Uterus (tissue), 4 donors: ENCODE results near the gene FAM76B. TPM values are rescaled to one million over a fixed set of nuclear protein-coding genes. Genes with fewer than 3 reads are reported as not detected.

ENCODE experiments used
- DNase-seq, 2 donors: peaks; one replicate each; pipeline ENCODE4 v3.0.0-alpha.2; 2019 to 2020
- H3K27ac ChIP-seq, 2 donors: fragments of 200-600 bp; sonication (generic); 1 replicate in 1 of 2; 2 replicates in 1 of 2; pipeline ENCODE4 v1.5.1; 2016 to 2018
- H3K27me3 ChIP-seq, 2 donors: fragments of 200-600 bp; sonication (generic); one replicate each; pipeline ENCODE4 v1.5.1; 2018 to 2019; ENCODE audit warnings: control low read depth in 1 of 2
- H3K36me3 ChIP-seq, 2 donors: fragments of 200-600 bp; sonication (generic); one replicate each; pipeline ENCODE4 v1.5.1; 2019; ENCODE audit warnings: control low read depth in 1 of 2
- H3K4me1 ChIP-seq, 2 donors: fragments of 200-600 bp; sonication (generic); one replicate each; pipeline ENCODE4 v1.5.1; 2018 to 2019; ENCODE audit warnings: control low read depth in 1 of 2
- H3K4me3 ChIP-seq, 2 donors: fragments of 200-600 bp; sonication (generic); 1 replicate in 1 of 2; 2 replicates in 1 of 2; pipeline ENCODE4 v1.5.1; 2018 to 2019; ENCODE audit warnings: mild to moderate bottlenecking in 1 of 2
- H3K9me3 ChIP-seq, 2 donors: fragments of 200-600 bp; sonication (generic); one replicate each; pipeline ENCODE4 v1.5.1; 2019; ENCODE audit warnings: control low read depth in 1 of 2
- CTCF ChIP-seq, 4 experiments: fragments of 200-600 bp in 2 of 4; fragments of 450-650 bp in 2 of 4; sonication (generic) in 2 of 4; IDR thresholded peaks; one replicate each; pipeline ENCODE4 v1.5.1; 2016 to 2019; ENCODE audit warnings: antibody characterized with exemption in 4 of 4, mild to moderate bottlenecking in 2 of 4, moderate library complexity in 1 of 4
- POLR2A ChIP-seq, 2 donors: fragments of 450-650 bp; IDR thresholded peaks; one replicate each; pipeline ENCODE4 v1.6.1; 2016; ENCODE audit warnings: antibody characterized with exemption in 2 of 2, mild to moderate bottlenecking in 1 of 2, moderate library complexity in 1 of 2
- intact Hi-C: fragments of 100-400 bp; cut with DNase I; formaldehyde crosslinking; loops from one replicate; pipeline ENCODE4 v1.15.1; 2023; ENCODE audit warnings: low total_unique reads
- total RNA-seq, 4 donors: library from RNA; depleted of rRNA in 3 of 4; stranded (reverse); fragments of >200 nt in 3 of 4; gene quantifications; one replicate each; pipeline versions ENCODE4 v1.1.0 to v1.2.4, GENCODE V29; 2014 to 2023
- donor health status: DM: yes; HTN: yes; CAD: no.

FAM76B gene
- total RNA-seq, 4 donors from 2014 or later = 15.9 to 63.5 (median 26.5) TPM

DNA sequence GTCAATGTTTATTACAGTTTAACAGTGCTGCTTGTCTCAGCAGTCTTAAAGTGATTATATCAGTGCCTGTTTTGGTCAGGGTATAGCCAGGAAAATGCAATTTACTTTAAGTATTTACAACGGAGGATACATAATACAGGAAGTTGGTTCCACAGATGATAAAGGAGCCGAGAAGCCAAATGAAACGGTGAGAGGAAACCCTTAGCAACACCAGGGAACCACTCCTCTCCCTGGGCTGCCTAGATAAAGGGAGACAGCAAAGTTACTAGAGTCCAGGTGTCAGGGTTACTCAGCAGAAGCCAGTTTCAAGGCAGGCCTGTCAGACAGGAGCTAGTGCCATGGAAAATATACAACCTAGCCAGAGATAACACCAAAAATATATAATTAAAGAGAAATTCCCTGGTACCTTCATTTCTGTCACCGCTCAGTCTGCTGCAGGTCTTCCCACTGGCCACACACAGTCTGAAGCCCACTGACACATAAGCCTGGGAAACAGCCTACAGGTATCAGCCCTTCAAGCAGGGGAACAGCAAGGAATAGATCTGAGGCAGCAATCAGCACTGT, 55.5 kb downstream of the FAM76B start:
- Histone ChIP-seq H3K9me3 (no peaks in the 10 kb centered on the region), H3K4me1 (no peaks in the 10 kb centered on the region), H3K27ac (no peak overlapping the region), H3K27me3 (no peaks in the 10 kb centered on the region), H3K4me3 (no peak overlapping the region), H3K36me3 (no peaks in the 10 kb centered on the region)
- intact Hi-C loops = no loop called here
- no peak for DNase-seq
- TF ChIP-seq POLR2A (IDR thresholded peaks at IDR 0.05) = no peak
- TF ChIP-seq CTCF (IDR thresholded peaks at IDR 0.05) = no peak

GRCh38 chr11:95732930-95733602, 56.5 kb downstream of the FAM76B start:
- H3K27me3 ChIP-seq = no peaks in the 10 kb centered on the region
- no peaks in the 10 kb centered on the region for H3K36me3 ChIP-seq
- H3K4me1 ChIP-seq = no peaks in the 10 kb centered on the region
- no peak overlapping the region for H3K4me3 ChIP-seq
- DNase-seq = no peak
- intact Hi-C loops = no loop called here
- H3K9me3 ChIP-seq = no peaks in the 10 kb centered on the region
- H3K27ac ChIP-seq = no peak overlapping the region
- TF ChIP-seq CTCF (IDR thresholded peaks at IDR 0.05) (no peak), POLR2A (IDR thresholded peaks at IDR 0.05) (no peak)

GRCh38 chr11:95729462-95729861, 60.1 kb downstream of the FAM76B start:
- intact Hi-C loops = no loop called here
- Histone ChIP-seq H3K4me1 (no peaks in the 10 kb centered on the region), H3K36me3 (no peaks in the 10 kb centered on the region), H3K27me3 (no peaks in the 10 kb centered on the region), H3K27ac (no peak overlapping the region), H3K4me3 (no peak overlapping the region), H3K9me3 (no peaks in the 10 kb centered on the region)
- DNase-seq = no peak
- no peak for TF ChIP-seq POLR2A (IDR thresholded peaks at IDR 0.05)
- no peak for TF ChIP-seq CTCF (IDR thresholded peaks at IDR 0.05)

GRCh38 chr11:95728790-95729189, 60.8 kb downstream of the FAM76B start:
- Histone ChIP-seq H3K27me3 (no peaks in the 10 kb centered on the region), H3K4me3 (no peak overlapping the region), H3K4me1 (no peaks in the 10 kb centered on the region), H3K36me3 (no peaks in the 10 kb centered on the region), H3K9me3 (no peaks in the 10 kb centered on the region), H3K27ac (no peak overlapping the region)
- TF ChIP-seq POLR2A (IDR thresholded peaks at IDR 0.05) (no peak), CTCF (IDR thresholded peaks at IDR 0.05) (no peak)
- no peak for DNase-seq
- intact Hi-C loops = no loop called here

- intact Hi-C loops = no loop called here
- H3K4me3 ChIP-seq = no peak overlapping the region
- no peaks in the 10 kb centered on the region for H3K36me3 ChIP-seq
- H3K4me1 ChIP-seq = no peaks in the 10 kb centered on the region
- no peaks in the 10 kb centered on the region for H3K27me3 ChIP-seq
- no peak for DNase-seq
- no peak overlapping the region for H3K27ac ChIP-seq
- no peaks in the 10 kb centered on the region for H3K9me3 ChIP-seq
- TF ChIP-seq POLR2A (IDR thresholded peaks at IDR 0.05) = no peak
- TF ChIP-seq CTCF (IDR thresholded peaks at IDR 0.05) = no peak
Measured at GRCh38 chr11:95728094-95728493, 61.5 kb downstream of the FAM76B start.
